Keratinocyte (primary cell): Measurements from ENCODE around the gene CIPC. TPM values are rescaled to one million over a fixed set of nuclear protein-coding genes. Genes with fewer than 3 reads are reported as not detected.

ENCODE experiments used
- DNase-seq: peaks from one replicate; pipeline ENCODE4 v3.0.0-alpha.2; 2011; ENCODE audit warnings: low read depth, missing footprints, low spot score
- FAIRE-seq: peaks from 2 replicates; lab custom pipeline; 2011; peaks lifted over from hg19 to GRCh38; lab: Jason Lieb, UNC
- H2AFZ ChIP-seq: 2 replicates; pipeline ENCODE4 v1.6.0; 2012; ENCODE audit warnings: low read length, control low read depth, inconsistent platforms; ENCODE audit not compliant: control insufficient read depth
- H3K27ac ChIP-seq: 2 replicates; pipeline ENCODE4 v1.5.1; 2011; ENCODE audit warnings: low read length; ENCODE audit not compliant: control insufficient read depth, insufficient read depth
- H3K27me3 ChIP-seq: 3 replicates; pipeline ENCODE4 v1.6.0; 2011; ENCODE audit warnings: low read length; ENCODE audit not compliant: control insufficient read depth, insufficient read depth; ENCODE audit errors: extremely low read depth
- H3K36me3 ChIP-seq, 2 experiments: 2 replicates in 1 of 2; 3 replicates in 1 of 2; pipeline ENCODE4 v1.5.1; 2011; ENCODE audit warnings: low read length in 2 of 2, mild to moderate bottlenecking in 1 of 2; ENCODE audit not compliant: control insufficient read depth in 2 of 2, insufficient read depth in 2 of 2; ENCODE audit errors: extremely low read depth in 1 of 2
- H3K4me1 ChIP-seq: 3 replicates; pipeline ENCODE4 v1.5.1; 2011; ENCODE audit warnings: low read length; ENCODE audit not compliant: control insufficient read depth, insufficient read depth; ENCODE audit errors: extremely low read depth
- H3K4me2 ChIP-seq: 3 replicates; pipeline ENCODE4 v1.6.0; 2011; ENCODE audit warnings: low read depth, low read length; ENCODE audit not compliant: control insufficient read depth, insufficient read depth; ENCODE audit errors: extremely low read depth
- H3K4me3 ChIP-seq, 3 experiments: fragments of 200-600 bp in 1 of 3; sonication (generic) in 1 of 3; 2 replicates in 2 of 3; 3 replicates in 1 of 3; pipeline ENCODE4 v1.5.1; 2011 to 2016; ENCODE audit warnings: low read length in 3 of 3, mild to moderate bottlenecking in 3 of 3, control low read depth in 2 of 3, inconsistent platforms in 1 of 3, low read depth in 1 of 3, mixed read lengths in 1 of 3, mixed run types in 1 of 3, moderate library complexity in 1 of 3; ENCODE audit not compliant: control insufficient read depth in 2 of 3, insufficient read depth in 2 of 3; ENCODE audit errors: extremely low read depth in 1 of 3
- H3K79me2 ChIP-seq: 2 replicates; pipeline ENCODE4 v1.6.0; 2012; ENCODE audit warnings: low read length; ENCODE audit not compliant: control insufficient read depth, insufficient read depth
- H3K9ac ChIP-seq: 3 replicates; pipeline ENCODE4 v1.6.0; 2011; ENCODE audit warnings: low read length; ENCODE audit not compliant: control insufficient read depth, insufficient read depth; ENCODE audit errors: extremely low read depth
- H3K9me1 ChIP-seq: 3 replicates; pipeline ENCODE4 v1.6.0; 2011; ENCODE audit warnings: low read length; ENCODE audit not compliant: control insufficient read depth, insufficient read depth; ENCODE audit errors: extremely low read depth
- H3K9me3 ChIP-seq: 2 replicates; pipeline ENCODE4 v1.5.1; 2012; ENCODE audit warnings: low read depth, low read length; ENCODE audit not compliant: control insufficient read depth
- H4K20me1 ChIP-seq: 3 replicates; pipeline ENCODE4 v1.6.0; 2011; ENCODE audit warnings: low read length; ENCODE audit not compliant: control insufficient read depth, insufficient read depth; ENCODE audit errors: extremely low read depth
- CTCF ChIP-seq, 3 experiments: IDR thresholded peaks in 1 of 3; conservative IDR thresholded peaks in 1 of 3; optimal IDR thresholded peaks in 1 of 3; 2 replicates in 2 of 3; 3 replicates in 1 of 3; pipeline versions ENCODE3 to v1.5.1; 2011; ENCODE audit warnings: low read length in 3 of 3, mild to moderate bottlenecking in 3 of 3, moderate library complexity in 2 of 3, control low read depth in 1 of 3, inconsistent platforms in 1 of 3; ENCODE audit not compliant: insufficient read depth in 2 of 3; ENCODE audit errors: extremely low read depth in 1 of 3
- EZH2 ChIP-seq: IDR thresholded peaks from one replicate; pipeline ENCODE4 v1.6.1; 2012; ENCODE audit warnings: inconsistent platforms, mild to moderate bottlenecking, low read length, moderate library complexity
- dilution Hi-C: fragments of 300-500 bp; cut with MboI; formaldehyde crosslinking; loops from one replicate; pipeline ENCODE4 v1.7.0; 2020; ENCODE audit warnings: low sequenced_read_pairs; ENCODE audit not compliant: extremely low pct_ligation_motif_present
- polyA plus RNA-seq, 5 experiments: library from polyadenylated mRNA; depleted of rRNA in 3 of 5; stranded (reverse) in 3 of 5; stranded (forward) in 1 of 5; unstranded in 1 of 5; fragments of >200 nt; gene quantifications; 1 replicate in 1 of 5; 2 replicates in 3 of 5; 3 replicates in 1 of 5; pipeline versions ENCODE4 v1.2.1 to v1.2.3, GENCODE V29; 2011 to 2012; ENCODE audit warnings: missing spikeins in 2 of 5, low read depth in 1 of 5, low replicate concordance in 1 of 5

The CIPC gene
- polyA plus RNA-seq, 1 donor (not counting 4 experiments of a cell fraction or from before 2014, with no cell fraction given): 13.2 TPM

GRCh38 chr14:77076113-77076631 is 21.9 kb upstream of the CIPC start:
- H2AFZ ChIP-seq: no peak overlapping the region
- H3K27me3 ChIP-seq: no peaks in the 10 kb centered on the region
- no peaks in the 10 kb centered on the region for H3K9me3 ChIP-seq
- no peaks in the 10 kb centered on the region for H3K36me3 ChIP-seq
- DNase-seq (no peak), FAIRE-seq (no peak)
- no peaks in the 10 kb centered on the region for H3K79me2 ChIP-seq
- H3K9ac ChIP-seq: no peak overlapping the region
- no peak overlapping the region for H3K4me3 ChIP-seq
- H3K4me2 ChIP-seq: no peak overlapping the region
- no peaks in the 10 kb centered on the region for H4K20me1 ChIP-seq
- TF ChIP-seq CTCF (optimal IDR thresholded peaks at IDR 0.05 in 1 of 3, IDR thresholded peaks at IDR 0.05 in 1 of 3, conservative IDR thresholded peaks at IDR 0.05 in 1 of 3; ENCODE audit: extremely low read depth in 1 of 3, insufficient read depth in 2 of 3, low read length in 3 of 3): no peak
- TF ChIP-seq EZH2: no peak
- no peaks in the 10 kb centered on the region for H3K9me1 ChIP-seq
- peaks cover 5% of the 10 kb centered on the region for H3K4me1 ChIP-seq
- H3K27ac ChIP-seq: no peak overlapping the region
- dilution Hi-C loops: no loop called here

GRCh38 chr14:77077040-77077439 is 21.0 kb upstream of the CIPC start:
- dilution Hi-C loops: no loop called here
- peaks cover 4% of the 10 kb centered on the region for H3K4me1 ChIP-seq
- no peaks in the 10 kb centered on the region for H3K9me3 ChIP-seq
- H3K9ac ChIP-seq: no peak overlapping the region
- no peaks in the 10 kb centered on the region for H3K9me1 ChIP-seq
- no peaks in the 10 kb centered on the region for H3K79me2 ChIP-seq
- H2AFZ ChIP-seq: no peak overlapping the region
- no peak overlapping the region for H3K4me3 ChIP-seq
- H4K20me1 ChIP-seq: no peaks in the 10 kb centered on the region
- DNase-seq: no peak
- no peaks in the 10 kb centered on the region for H3K27me3 ChIP-seq
- H3K4me2 ChIP-seq: no peak overlapping the region
- no peak for FAIRE-seq
- no peak overlapping the region for H3K27ac ChIP-seq
- TF ChIP-seq EZH2 (no peak), CTCF (optimal IDR thresholded peaks at IDR 0.05 in 1 of 3, IDR thresholded peaks at IDR 0.05 in 1 of 3, conservative IDR thresholded peaks at IDR 0.05 in 1 of 3; ENCODE audit: extremely low read depth in 1 of 3, insufficient read depth in 2 of 3, low read length in 3 of 3) (no peak)
- H3K36me3 ChIP-seq: no peaks in the 10 kb centered on the region
